SK-N-MC (cell line): Measurements from ENCODE around the gene PRICKLE2.

Experiments
- DNase-seq: peaks from one replicate; pipeline ENCODE4 v3.0.0-alpha.2; 2011; ENCODE audit warnings: low read depth, low spot score
- H3K27ac ChIP-seq: fragments of 200-600 bp; sonication (generic); 2 replicates; pipeline ENCODE4 v1.5.1; 2016; ENCODE audit warnings: mixed run types
- H3K36me3 ChIP-seq: fragments of 200-600 bp; sonication (generic); 2 replicates; pipeline ENCODE4 v1.6.1; 2017; ENCODE audit warnings: antibody characterized with exemption, low read length, mixed read lengths; ENCODE audit not compliant: insufficient read depth
- H3K4me3 ChIP-seq: fragments of 200-600 bp; sonication (generic); 2 replicates; pipeline ENCODE4 v1.5.1; 2016
- H3K9ac ChIP-seq: fragments of 200-600 bp; sonication (generic); 2 replicates; pipeline ENCODE4 v1.8.0; 2017; ENCODE audit warnings: mixed run types, mixed read lengths; ENCODE audit not compliant: insufficient read length
- H3K9me3 ChIP-seq: fragments of 200-600 bp; sonication (generic); 2 replicates; pipeline ENCODE4 v1.6.1; 2017; ENCODE audit warnings: low read depth, mild to moderate bottlenecking, antibody characterized with exemption, low read length, moderate library complexity, mixed read lengths
- EZH2 ChIP-seq: fragments of 200-600 bp; sonication (generic); IDR thresholded peaks from one replicate; pipeline ENCODE4 v1.6.1; 2017; ENCODE audit warnings: antibody characterized with exemption
- FOXP2 ChIP-seq: optimal IDR thresholded peaks from 2 replicates; pipeline ENCODE3; 2011; ENCODE audit warnings: mild to moderate bottlenecking, moderate library complexity; ENCODE audit not compliant: insufficient read depth; ENCODE audit errors: extremely low read length, control extremely low read depth
- POLR2AphosphoS5 ChIP-seq: IDR thresholded peaks from 2 replicates; pipeline ENCODE4 v1.6.1; 2012; ENCODE audit warnings: mild to moderate bottlenecking, low read depth, low read length, borderline replicate concordance

PRICKLE2 gene

GRCh38 chr3:64063983-64064438, 161.3 kb downstream of the PRICKLE2 start:
- TF ChIP-seq FOXP2: no peak
- TF ChIP-seq EZH2: no peak
- no peak for TF ChIP-seq POLR2AphosphoS5
- Histone ChIP-seq H3K9me3 (no peaks in the 10 kb centered on the region), H3K36me3 (no peaks in the 10 kb centered on the region), H3K4me3 (no peak overlapping the region), H3K9ac (no peak overlapping the region), H3K27ac (no peak overlapping the region)
- DNase-seq: no peak

- Histone ChIP-seq H3K27ac (no peak overlapping the region), H3K4me3 (no peak overlapping the region), H3K36me3 (no peaks in the 10 kb centered on the region), H3K9me3 (no peaks in the 10 kb centered on the region), H3K9ac (no peak overlapping the region)
- no peak for DNase-seq
- TF ChIP-seq EZH2 (no peak), FOXP2 (no peak), POLR2AphosphoS5 (no peak)
Observed at GRCh38 chr3:64063207-64063982, 161.9 kb downstream of the PRICKLE2 start.

- Histone ChIP-seq H3K9me3 (no peaks in the 10 kb centered on the region), H3K36me3 (no peaks in the 10 kb centered on the region), H3K4me3 (no peak overlapping the region), H3K9ac (no peak overlapping the region), H3K27ac (no peak overlapping the region)
- TF ChIP-seq EZH2 (no peak), FOXP2 (no peak), POLR2AphosphoS5 (no peak)
- no peak for DNase-seq
Observed at GRCh38 chr3:64061628-64062027, 163.6 kb downstream of the PRICKLE2 start.

- no peaks in the 10 kb centered on the region for H3K36me3 ChIP-seq
- no peaks in the 10 kb centered on the region for H3K9me3 ChIP-seq
- TF ChIP-seq EZH2: no peak
- no peak overlapping the region for H3K9ac ChIP-seq
- H3K4me3 ChIP-seq: no peak overlapping the region
- no peak overlapping the region for H3K27ac ChIP-seq
- no peak for DNase-seq
Observed at GRCh38 chr3:64059484-64060175, 165.6 kb downstream of the PRICKLE2 start.

GRCh38 chr3:64058566-64058965, 166.7 kb downstream of the PRICKLE2 start:
- DNase-seq: no peak
- no peak for TF ChIP-seq POLR2AphosphoS5
- Histone ChIP-seq H3K36me3 (no peaks in the 10 kb centered on the region), H3K9me3 (no peaks in the 10 kb centered on the region), H3K9ac (no peak overlapping the region), H3K27ac (no peak overlapping the region), H3K4me3 (no peak overlapping the region)

- no peak overlapping the region for H3K4me3 ChIP-seq
- TF ChIP-seq POLR2AphosphoS5 (no peak), EZH2 (no peak), FOXP2 (no peak)
- no peak for DNase-seq
- H3K36me3 ChIP-seq: no peaks in the 10 kb centered on the region
- H3K9me3 ChIP-seq: no peaks in the 10 kb centered on the region
- H3K27ac ChIP-seq: no peak overlapping the region
- no peak overlapping the region for H3K9ac ChIP-seq
Observed at GRCh38 chr3:64057231-64057630, 168.0 kb downstream of the PRICKLE2 start.

- TF ChIP-seq FOXP2 (no peak), EZH2 (no peak)
- Histone ChIP-seq H3K9me3 (no peaks in the 10 kb centered on the region), H3K9ac (no peak overlapping the region), H3K36me3 (no peaks in the 10 kb centered on the region), H3K4me3 (no peak overlapping the region), H3K27ac (no peak overlapping the region)
- no peak for DNase-seq
Observed at GRCh38 chr3:64056606-64057180, 168.6 kb downstream of the PRICKLE2 start.

- Histone ChIP-seq H3K9ac (no peak overlapping the region), H3K9me3 (no peaks in the 10 kb centered on the region), H3K27ac (no peak overlapping the region), H3K36me3 (no peaks in the 10 kb centered on the region), H3K4me3 (no peak overlapping the region)
- DNase-seq: no peak
- TF ChIP-seq EZH2: no peak
- no peak for TF ChIP-seq FOXP2
- no peak for TF ChIP-seq POLR2AphosphoS5
Observed at GRCh38 chr3:64055076-64055475, 170.2 kb downstream of the PRICKLE2 start.

- no peak overlapping the region for H3K27ac ChIP-seq
- TF ChIP-seq FOXP2 (no peak), POLR2AphosphoS5 (no peak), EZH2 (no peak)
- no peaks in the 10 kb centered on the region for H3K9me3 ChIP-seq
- no peaks in the 10 kb centered on the region for H3K36me3 ChIP-seq
- H3K4me3 ChIP-seq: no peak overlapping the region
- no peak overlapping the region for H3K9ac ChIP-seq
- no peak for DNase-seq
Observed at GRCh38 chr3:64054488-64054887, 170.8 kb downstream of the PRICKLE2 start.
